ENCODE results near the gene UNK.
A peak's percentile ranks its signal among the peaks of the same experiment; 100 is the strongest.
"Not testable (repeated sequence)": the region's sequence is repeated elsewhere in the genome, so short reads cannot be mapped to it uniquely, and the experiment has no call there.

Gene UNK

DNA sequence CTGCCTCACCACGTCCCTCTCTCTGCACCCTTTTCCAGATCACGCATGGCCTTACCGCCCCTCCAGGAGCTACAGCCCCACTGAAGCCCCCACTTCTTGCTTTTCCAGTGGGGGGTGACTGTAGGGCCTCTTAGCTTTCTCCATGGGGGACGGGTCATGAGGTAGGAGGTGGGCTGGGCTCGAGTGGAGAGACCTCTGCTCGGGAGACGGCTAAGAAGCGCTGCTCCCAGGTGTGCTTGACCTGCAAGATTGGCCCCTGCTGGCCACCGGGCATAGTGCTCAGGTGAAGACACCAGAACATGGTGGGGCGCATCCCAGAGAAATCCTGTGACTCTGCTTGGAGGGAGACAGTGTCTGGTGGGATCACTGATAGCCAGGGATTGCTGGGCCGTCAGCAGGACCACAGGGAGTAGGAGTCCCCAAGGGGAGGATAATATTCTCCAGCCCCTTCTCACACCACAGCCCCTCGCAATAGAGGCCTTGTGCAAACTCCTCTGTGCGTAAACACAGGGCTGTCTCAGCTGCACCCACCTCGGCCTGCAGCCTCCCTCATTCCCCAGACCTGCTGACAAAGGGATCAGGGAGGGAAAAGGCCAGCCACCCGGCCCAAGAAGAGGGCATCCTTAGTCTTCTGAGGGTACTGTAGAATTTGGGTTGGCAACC, 10.7 kb upstream of the UNK start:
- no peak for DNase-seq

DNA sequence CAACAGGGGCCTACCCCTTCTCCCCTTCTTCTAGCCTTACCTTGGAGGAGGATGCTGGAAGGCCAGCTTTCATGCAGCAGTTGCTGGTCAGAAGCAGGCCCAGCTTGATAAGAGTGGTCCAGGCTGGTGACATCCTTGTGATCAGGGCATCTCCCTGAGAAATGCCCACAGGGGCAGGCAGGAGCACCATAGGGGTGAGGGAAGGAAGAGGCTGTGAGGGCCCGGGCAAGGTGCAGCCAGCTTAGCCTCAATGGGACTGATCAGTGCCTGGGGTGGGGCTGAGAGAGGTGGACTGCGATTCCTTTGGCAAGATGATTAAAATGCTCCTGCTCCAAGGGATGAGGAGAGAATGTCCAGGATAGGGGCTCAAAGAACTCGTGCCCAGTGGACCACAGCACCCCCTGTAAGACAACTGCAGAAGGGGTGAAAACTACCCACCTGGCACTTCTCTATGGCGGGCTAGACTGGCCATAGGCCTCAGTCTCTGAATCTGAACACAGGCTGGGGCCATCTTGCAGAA, 10.1 kb upstream of the UNK start:
- no peak for DNase-seq

DNA sequence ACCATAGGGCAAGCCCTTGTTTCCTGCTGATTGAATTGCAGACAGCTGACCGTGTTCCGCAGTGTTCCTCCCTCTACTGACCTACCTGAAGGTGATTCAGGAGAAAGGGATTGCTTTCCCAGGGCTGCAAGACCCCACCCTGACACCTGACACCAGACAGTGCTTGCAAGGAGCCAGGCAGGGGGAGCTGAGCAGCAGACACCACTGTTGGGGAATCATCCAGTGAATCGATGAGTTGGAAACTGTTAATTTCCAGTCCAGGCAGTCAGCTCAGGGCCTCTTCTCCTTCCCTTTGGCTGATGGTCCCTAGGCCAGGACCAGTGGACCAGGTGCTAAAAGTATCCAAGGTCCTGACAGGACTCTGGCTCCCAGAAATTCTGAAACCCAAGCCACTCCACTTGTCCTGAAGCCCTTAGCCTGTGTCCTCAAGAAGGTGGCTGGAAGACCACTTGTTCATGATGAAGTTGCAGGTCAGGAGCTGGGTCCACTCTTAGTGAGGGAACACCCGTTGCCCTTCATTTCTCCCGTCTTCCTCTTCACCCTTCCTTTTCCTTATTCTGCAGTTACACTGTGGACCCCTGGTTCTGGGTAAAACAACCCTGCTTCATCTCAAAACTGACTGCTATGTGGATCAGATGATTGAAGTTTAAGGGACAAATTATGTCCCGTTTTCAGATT, 9.5 kb upstream of the UNK start:
- no peak for DNase-seq

DNA sequence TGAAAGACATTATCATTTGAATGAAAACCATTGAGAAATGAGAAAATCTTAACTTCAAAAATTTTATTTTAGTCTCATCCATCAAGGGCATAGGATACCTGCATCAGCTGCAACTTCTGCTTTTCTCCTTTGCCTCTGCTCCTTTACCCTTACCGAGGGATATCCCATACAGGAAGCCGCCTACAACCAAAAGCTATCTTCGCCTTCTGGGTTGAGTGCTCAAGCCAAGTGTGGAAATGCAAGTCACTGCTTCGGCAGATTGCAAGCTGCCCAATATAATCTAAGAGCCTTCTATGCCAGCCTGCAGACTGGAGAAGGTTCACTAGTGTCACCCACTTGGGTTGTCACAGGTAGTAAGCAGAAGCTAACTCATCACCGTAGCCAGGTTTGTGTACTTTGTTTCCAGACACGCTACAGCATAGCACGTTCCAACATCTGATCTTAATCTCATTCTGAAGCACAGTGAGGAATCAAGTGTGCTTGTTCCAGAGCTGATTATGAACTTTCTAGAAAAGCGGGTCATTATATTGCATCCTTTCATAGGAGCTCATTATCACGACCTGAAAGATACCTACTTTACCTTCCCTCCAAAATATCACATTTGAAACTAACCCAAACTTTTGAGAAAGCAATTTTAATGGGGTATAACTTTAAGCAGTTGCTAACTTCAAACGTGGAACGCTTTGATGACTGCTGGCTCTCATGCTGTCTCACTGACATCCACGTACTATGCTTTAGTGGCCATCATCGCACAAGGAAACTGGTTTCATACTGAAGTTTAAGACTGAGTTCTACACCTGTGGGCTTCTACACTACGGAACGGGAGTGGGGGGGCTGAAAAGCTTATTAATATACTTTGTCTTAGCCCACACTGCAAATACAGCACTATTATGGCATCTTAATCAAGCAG, 8.0 kb upstream of the UNK start:
- no peak for DNase-seq

DNA sequence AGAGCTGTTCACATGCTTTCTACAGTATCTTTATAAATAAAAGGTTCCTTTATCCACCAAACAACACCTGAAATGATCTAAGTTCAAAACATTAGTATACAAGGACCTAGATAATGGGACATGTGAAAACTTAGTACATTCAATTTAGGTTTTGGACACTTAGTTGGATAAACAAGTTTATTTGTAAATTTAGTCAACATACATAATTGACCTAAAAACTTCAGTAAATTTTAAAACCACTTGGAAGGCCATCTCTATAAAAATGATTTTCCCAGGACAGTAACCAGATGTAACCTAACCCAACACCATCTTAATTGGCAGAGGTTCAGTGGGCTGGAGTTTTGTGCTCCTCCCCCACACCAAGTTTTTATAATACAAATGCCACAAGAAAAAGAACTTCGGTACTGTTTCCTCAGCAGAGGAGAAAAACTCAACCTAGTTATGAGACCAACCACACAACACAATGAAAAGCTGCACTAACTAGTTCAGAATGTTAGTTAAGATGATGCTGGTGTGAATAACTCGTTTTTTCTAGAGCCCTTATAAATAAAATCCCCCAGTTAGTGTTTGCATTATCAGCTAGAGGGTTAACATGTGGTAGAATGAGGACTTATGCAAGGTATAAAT, 7.2 kb upstream of the UNK start:
- DNase-seq: no peak

DNA sequence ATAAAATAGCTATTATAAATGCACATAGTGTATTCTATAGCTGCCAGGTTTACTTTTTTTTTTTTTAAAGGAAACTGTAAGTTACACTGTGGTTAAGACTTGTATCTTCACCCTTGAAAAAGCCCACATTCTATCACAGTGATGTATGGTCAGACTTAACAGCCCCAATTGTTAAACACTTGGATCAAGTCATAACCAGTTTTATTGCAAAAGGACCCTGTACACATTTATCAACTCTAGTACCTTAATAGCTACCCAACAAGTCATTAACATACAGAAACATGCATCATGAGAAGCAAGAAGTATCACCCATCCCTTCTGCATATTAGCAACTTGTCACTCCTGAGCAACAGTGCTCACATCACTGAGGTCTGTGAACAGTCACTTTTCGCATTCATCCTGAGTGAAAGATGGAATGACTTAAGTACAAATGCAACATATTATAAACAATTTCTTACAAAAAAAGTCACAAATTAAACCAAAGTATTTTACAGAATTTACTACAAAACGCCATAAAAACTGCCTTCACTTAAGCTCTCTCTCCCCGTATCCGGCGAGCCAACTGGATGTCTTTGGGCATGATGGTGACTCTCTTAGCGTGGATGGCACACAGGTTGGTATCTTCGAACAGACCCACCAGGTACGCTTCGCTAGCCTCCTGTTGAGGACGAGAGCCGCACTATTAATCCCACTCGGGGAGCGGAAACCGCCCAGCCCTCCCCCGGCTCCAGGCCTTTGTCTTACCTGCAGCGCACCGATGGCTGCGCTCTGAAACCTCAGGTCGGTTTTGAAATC, 6.3 kb upstream of the UNK start:
- DNase-seq: not testable (repeated sequence)

DNA sequence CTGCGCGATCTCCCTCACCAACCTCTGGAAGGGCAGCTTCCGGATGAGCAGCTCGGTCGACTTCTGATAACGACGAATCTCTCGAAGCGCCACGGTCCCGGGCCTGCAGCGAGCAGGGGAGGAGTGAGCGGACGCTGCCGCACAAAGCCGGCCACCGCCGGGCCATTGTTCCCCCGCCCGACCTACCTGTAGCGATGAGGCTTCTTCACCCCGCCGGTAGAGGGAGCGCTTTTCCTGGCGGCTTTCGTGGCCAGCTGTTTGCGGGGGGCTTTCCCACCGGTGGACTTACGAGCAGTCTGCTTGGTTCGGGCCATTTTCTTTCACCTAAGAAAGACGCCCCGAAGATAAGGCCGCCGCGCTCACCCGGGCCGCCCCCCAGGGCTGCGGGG, 5.8 kb upstream of the UNK start:
- peak; percentile 55 for DNase-seq

DNA sequence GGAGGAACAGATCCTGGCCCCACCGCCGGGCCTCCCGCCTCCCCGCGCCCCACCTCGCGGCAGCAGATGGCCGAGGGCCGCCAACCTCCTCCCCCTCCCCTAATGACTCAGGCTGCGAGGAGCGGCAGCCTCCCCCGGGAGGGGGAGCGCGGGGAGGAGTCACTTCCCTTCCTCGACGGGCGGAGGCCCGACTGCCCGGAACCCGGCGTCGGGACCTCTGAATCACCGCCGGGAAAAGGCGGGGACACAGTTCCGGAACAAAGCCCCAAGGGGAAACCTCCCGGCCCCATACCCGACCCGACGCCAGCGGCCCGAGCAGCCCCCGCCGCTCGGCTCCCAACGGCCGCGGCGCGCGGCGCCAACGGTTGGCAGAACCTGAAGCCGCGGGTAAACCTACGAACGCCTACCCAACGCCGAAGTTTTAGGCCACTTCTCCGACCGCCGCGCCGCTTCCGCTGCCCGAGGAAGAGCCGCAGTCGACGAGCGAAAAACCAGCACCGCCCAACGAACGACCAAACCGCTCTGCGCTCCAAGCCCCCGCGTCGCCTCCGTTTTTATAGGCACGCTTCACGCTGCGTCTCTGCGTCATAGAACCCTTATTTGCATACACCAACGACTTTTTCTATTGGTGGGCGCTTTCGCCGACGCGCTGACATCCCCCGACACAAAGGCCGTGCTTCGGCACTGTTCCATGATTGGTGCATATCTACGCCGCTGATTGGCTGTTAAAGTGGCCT, 5.2 kb upstream of the UNK start:
- peak; percentile 98 for DNase-seq

DNA sequence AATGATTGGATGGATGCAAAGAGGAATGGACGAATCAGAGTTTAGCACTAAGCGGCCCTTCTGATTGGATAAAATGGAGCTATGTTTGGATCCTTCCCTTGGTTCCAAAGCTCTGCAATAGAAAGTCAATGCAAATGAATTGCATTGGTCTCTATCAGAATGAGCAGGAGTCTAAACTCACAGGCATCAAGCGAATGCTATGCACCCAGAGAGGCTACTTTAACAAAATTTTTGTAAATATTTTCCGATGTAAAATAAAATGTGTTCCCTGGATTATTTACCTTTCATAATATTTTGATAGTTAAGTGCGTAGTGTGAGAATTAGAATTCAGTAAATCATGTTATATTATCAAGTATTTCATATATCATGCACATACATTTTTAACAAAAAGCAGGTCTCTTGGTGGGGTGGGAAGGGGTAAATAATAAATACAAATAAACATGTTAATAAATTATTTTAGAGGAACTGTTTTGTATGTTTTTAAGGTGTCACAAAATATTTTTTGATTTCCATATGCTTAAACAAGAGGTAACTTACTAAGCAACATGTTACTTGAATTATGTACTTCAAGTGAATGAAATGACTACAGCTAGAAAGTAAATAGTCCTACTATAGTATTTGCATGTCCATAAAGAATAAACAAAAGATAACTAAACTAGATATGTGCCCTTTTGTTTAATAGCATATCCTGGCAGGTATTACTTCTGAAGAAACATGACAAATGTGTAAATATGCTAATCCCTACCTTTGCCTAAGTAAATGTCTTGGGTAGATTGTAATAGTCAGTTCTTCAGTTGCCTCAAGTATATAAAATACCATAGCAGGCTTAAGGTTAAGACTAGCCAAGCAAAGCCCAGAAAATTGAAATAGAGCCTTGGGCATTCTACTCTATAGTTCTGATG, 4.4 kb upstream of the UNK start:
- no peak for DNase-seq

DNA sequence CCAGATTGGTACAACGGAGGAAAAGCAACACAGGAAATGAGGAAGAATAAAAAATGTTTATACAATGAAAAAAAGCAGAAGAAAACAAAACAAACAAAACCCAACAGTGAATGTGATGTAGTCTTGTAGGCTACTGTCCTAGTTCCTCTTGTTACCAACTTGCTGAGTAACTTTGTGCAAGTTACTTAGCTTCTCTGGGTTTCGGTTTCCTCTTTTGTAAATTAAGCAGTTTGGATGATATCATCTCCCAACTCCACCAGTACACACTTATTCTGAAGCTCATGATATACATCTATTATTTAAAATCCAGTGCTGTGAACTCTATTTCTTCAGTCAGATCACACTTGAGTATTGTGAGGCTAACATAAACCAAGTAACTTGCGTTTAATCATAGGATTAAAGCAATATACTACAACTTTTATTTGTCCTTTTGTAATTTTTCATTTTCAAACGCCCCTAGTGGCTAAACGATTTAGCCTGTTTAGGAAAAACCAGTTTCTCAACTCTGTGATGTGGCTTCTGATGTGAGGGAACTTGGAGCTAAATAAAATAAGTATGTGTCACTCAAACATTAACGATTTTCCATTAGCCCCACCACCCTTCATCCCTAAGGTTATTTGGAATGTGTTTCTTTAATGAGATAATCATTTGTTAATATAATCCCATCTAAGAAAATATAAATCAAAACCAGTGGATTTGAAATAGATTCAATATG, 1.4 kb upstream of the UNK start:
- DNase-seq: peak; percentile 15

DNA sequence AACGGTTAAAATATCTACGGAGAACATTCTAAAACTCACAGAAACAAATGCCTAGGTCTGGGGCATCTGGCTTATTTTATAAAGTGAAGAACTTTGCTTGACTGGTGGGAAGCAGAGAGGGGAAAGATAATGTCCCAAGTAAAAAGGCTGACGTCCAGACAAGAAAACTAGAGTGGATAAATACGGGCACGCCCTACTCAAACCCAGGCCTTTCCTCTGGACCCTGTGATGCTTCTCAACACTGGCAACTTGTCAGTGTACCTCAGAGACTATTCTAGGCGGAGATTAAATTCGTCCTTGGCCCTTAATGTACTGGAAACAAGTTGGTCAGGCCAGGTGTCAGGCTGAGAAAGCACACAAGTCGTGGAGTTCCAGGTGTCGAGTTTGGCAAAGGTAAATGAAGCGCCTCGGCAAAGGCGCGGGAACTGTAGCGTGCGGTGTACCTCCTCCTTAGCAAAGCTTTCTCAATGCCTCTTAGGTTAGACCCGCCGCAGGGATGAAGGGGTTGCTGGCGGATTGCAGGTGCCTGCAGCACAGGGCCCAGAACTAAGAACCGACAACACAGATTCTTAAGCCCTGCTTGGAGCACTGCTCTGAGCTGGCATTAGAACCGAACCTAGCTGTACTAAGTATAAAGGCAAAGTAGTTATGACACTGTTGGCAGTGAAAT, 668 bp upstream of the UNK start:
- DNase-seq: no peak

DNA sequence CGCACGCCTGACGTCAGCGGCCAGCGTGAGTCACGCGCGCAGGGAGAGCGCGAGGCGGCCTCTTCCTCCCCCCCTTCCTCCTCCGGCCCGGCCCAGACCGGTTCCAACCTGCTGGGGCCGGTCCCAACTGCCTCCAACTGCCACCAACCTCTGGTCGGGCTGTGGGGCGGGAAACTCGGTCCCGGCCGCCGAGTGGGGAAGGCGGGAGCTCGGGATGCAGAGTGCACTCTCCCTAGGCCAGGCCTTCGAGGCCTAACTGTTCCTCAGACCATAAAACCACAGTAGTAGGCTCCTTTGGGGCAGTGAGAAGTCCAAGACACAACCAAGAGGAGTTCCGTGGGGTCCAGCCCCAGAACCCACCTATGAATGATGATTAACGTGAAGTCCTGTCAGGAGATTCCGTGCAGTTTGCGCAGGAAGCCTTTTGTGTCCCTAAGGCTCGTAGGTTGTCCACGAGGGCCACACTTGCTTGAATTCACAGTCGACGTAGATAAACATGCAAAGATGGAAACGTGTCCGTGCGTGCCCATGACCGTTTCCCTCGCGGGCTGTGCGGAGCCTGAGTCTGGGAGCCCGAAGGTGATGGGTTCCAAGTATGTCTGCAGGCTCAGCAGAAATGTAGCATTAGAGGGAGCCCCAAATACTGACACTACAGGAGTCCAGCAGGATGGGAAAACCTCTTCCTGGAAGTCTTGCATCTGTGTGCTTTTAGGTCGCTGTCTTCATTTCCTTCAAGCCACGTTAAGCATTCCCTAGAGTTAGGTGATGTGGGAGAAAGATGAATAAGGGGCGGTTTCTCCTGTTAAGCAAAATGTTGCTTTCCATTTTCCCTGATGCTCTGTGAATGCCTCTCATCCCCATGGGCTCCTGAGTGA, 647 bp downstream of the UNK start:
- DNase-seq: peak; percentile 78

DNA sequence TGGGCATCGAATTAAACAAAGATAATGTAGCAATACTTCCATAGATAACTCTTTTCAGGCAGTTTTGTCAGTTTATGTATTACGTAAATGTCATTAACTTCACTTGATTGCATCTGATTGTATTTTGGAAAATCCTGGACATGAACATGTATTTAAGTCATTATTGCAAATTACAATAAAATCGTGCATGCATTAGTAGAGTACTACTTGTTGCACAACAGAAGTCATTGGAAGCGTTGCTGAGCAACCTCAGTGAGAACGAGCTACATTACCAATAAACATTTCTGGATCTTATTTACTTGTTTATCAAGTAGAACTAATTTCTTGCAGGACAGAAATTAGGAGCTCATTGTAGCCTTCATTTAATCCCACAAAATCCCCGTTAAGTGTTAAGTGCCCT, 6.6 kb downstream of the UNK start:
- DNase-seq: no peak

DNA sequence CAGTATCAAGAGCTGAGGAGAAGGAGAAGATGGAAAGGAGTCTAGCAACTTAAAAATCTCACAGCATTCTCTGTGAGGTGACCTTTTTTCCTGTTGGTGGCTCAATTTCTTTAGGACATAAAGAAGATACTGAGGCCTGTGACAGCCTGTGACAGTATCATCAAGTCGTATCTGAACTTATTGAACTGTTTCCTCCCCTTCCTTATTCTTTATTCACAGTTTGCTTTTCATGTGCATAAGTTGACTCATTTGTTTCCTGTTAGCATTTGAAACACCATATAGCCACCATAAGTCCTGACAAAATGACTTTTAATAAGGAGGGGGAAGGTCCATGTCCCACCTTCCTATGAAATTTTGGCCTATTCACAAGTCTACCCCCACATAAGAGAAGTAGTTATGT, 8.9 kb downstream of the UNK start:
- no peak for DNase-seq

DNA sequence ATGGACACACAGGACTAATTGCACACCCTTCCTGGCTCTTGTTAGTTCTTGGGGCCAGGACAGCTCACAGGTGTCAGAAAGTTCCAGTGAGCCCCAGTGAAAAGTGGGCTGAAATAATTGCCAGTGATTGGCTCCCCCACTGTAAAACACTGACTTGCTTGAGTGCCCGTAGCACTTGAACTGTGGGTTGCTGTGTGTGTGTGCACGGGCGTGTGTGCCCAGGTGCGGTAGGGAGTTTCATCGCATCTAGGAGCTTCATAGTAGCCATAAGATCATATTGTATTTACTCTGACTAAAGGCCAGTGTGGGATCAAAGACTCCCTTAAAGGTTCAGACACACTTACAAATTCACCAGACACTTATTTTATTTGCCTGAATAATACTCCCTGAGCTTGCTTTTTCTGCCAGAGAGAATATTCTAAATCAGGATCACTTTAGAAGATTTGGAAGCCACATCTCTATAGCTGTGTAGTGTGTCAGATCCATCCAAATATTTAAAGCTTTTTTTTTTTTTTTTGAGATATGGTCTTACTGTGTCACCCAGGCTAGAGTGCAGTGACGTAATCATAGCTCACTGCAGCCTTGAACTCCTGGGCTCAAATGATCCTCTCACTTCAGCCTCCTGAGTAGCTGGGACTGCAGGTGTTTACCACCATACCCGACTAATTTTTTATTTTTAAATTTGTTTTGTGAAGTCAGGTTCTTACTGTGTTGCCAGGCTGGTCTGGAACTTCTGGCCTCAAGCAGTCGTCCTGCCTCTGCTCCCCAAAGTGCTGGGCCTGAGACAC, 11.4 kb downstream of the UNK start:
- DNase-seq: no peak

DNA sequence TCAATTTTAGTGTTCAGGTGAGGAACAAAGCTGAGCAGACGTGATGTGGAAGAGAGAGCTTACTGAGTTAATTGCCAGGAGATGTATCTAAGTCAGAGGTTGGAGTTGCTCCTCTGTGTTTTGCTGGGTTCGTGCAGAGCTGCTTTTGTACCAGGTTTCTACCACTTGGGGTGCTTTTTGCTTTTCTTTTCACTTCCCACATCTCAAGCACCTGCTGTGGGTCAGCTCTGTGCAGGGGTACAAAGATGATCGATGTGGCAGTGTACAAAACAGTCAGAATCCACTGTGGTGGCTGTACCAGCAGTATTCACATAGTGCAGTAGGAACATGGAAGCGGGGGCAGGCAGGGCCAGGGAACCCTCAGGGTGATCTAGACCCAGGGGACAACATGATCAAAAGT, 14.8 kb downstream of the UNK start:
- DNase-seq: no peak

DNA sequence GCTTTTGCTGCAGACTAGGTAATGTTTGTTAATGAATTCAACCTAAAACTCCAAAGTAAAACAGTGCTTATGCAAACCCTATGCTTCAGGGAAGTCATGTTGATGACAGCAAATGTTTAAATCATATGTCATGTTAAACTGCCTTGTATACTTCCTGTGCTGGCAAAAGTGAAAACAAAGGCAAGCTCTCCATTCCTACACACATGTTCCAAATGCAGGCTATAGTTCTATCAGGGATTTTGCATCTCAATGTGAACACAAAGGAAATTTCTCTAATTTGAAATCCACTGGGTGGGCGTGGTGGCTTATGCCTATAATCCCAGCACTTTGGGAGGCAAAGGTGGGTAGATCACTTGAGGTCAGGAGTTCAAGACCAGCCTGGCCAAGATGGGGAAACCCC, 19.3 kb downstream of the UNK start:
- no peak for DNase-seq
